Right hindlimb (tissue), 1 donor: Measurements from ENCODE around the gene DLEC1.
"Not testable (repeated sequence)": the region's sequence is repeated elsewhere in the genome, so short reads cannot be mapped to it uniquely, and the experiment has no call there.

ENCODE experiments used
- DNase-seq: peaks from one replicate; pipeline ENCODE4 v3.0.0-alpha.2; 2018

The DLEC1 gene

DNA sequence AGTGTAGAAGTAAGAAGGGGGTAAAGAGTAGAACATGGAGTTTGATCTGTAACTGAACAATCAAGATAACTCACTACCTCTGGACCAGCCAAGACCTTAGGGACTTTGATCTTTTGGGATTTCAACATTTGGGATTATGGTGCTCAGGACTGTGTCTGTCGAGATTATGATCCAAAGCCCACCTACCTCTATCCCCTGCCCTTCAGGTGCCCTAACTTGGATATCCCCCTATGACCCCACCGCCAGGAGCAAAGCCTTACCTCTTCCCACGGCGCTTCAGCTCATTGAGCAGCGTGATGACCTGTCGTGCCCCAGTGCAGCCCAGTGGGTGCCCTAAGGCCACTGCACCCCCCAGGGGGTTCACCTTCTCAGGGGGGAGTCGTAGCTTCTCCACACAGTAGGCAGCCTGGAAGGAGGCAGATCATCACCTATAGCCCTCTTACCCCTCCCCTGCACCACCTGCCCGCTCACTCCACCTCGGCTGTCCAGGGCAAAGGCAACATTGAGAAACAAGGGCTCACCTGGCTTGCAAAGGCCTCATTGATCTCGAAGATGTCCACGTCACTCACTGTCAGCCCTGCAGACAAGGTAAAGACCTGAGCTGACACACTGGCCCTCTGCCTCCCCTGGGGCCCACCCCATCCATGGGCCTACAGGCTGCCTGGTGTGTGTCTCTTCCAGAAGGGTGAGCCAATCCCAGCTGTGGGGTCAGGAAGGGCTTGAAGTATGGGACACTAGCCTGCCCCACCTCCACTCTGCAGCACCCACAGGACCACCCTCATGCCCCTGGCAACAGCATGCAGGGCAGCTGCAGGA lies 86.5 kb downstream of the DLEC1 start:
- DNase-seq: no peak

DNA sequence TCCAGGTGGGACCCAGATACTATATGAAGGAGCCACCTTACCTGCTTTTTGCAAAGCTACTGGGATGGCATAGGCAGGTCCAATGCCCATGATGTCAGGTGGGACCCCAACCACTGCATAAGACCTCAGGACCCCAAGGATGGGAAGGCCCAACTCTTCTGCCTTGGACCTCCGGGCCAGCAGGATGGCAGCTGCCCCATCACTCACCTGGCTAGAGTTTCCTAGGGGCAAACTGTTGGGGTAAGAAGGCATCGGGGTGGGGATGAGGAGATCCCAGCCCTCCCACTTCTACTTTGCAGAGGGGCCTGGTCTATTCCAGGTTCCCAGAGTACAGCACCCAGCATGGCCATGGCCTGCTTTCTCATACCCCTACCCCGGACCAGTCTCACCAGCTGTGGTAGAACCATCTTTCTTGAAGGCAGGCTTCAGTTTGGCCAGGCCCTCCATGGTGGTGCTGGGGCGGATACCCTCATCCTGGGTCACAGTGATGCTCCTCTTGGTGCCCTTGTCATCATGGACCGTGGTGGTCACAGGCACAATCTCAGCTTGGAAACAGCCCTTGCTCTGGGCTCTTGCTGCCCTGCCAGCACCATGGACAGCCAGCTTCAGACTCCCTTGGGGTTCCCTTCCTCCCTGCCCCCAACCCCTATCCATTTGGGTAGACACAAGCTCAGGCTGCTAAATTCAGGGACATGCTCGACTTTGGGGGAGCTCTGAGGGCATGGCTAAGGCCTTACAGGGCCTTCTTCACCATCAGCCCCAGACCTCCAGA lies 87.3 kb downstream of the DLEC1 start:
- no peak for DNase-seq

DNA sequence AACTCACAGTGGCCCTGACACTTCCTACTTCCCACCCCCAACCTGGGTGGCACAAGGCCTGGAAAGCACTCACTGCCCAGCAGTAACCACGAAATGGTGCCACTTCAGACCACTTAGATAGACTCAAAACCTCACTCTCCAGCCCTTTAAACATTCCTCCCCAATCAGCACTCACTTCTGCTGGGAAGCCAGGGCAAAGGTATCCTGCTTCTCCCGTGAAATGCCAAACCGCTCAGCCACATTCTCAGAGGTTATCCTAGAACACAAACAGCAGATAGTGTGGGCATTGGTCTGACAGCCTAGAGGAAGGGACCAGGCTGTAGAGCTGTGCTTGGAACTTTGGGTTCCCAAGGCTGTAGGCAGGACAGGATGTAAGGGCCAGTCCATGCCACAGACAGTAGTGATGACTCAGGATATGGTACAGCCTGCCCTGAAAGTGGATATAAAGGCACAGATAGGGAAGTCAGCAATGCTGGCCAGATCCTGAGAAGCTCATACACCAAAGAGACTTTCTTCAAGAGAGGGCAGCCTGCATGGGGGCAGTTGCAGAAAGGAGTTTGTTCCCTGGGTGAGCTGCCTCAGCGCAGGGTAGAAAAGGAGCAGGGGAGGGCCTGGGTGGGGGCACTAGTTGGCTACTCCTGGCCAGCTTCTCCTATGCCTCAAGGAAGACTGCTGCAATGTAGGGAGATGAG lies 88.7 kb downstream of the DLEC1 start:
- DNase-seq: no peak

DNA sequence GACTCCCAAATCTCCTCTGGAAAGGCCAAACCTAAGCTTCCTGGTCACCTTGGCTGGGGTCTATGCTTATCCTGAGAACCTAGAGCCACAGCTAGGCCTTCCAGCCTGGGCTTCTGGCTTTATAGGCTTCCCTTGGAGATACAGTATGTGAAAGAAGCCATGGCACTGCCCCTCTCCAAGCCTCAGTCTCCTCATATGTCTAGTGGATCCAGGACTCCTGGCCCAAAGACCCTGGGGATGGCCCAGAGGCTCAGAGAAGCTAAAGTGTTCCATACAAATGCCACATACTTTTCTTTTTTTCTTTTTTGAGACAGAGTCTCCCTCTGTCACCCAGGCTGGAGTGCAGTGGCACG lies 89.3 kb downstream of the DLEC1 start:
- DNase-seq: no peak

DNA sequence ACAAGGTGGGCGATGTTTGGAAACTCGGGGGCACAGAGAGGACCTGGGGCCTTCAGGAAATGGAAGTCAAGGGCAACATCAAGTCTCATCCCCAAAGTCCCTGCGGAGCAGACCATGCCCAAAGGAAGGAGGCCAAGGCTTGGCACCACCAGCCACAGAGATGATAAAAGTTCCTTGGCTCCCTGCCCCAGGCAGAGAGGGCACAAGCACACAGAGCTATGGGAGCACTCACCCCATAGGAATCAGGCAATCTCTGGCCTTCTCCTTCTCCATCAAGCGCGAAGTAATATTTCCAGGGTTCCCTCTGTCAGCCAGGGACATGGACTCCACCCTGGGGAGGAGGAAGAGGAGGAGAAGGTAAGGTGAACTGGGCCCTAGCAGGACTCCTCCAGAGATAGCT lies 90.0 kb downstream of the DLEC1 start:
- DNase-seq: no peak

DNA sequence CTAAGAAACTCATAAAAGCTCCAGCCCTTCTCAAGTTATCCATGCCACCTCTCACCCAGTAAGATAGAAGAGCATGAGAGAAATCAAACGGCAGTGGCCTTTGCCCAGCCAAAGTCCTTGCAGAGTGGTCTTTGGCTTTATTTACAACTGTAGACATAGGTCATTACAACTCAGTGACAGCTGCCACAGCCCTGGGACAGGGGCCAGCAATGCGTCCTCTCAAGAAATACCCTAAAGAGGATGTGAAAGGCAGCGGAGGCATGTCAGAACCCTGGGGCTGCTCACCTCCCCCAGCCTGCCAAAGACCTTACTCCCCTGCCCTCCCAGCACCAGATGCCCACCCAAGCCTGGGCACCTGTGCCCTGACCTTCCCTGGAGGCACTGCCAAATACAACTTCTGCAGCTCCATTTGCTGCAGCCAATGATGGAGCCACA lies 91.6 kb downstream of the DLEC1 start:
- no peak for DNase-seq

DNA sequence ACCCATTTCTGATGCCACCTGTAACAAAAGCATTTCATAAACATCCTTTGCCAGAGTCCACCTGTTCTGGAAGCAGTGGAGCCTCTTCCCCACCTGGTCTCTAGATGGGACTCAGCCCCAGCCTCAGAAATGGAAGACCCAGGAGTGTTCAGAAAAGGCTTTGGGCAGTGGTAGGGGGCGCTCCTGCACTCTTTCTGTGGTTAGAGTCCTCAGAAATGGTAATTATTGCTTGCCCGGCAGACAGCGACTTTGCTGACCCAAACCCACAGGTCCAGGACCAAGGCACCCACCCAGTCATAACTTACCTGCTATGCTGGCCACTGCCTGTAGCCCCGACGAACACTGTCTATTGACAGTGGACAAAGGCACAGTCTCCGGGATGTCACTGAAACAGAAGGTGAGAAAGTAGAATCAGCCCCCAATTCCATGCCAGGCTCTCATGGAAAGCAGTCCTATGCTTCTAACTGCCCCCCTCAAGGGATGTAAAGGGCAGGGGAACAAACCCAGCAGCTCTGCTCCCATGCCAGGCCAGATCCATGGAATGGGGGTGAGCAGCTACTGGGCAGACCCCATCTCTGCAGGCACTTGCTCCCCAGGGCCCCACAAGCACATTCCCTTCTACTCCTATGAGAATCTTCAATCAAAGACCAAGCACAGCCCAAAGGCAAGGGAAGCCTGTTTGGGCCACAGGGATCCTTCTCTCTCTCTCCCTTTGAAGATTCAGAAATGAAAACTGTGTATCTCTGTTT lies 92.8 kb downstream of the DLEC1 start:
- no peak for DNase-seq

DNA sequence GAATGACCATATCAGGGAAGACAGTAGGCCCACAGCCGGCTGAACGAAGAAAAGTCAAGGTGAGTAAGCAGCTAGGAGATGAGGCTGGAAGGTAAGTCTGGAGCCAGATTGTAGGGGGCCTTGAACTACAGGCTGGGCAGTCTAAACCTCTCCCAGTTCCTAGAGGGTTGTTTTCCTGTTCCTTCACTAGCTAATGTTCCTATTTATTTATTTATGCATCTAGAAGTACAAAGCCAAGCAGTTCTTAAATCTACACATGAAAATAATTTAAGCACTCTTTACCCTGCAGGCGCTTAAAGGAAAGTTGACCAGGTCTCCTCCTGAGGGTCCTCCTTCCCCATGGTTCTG lies 94.2 kb downstream of the DLEC1 start:
- no peak for DNase-seq

DNA sequence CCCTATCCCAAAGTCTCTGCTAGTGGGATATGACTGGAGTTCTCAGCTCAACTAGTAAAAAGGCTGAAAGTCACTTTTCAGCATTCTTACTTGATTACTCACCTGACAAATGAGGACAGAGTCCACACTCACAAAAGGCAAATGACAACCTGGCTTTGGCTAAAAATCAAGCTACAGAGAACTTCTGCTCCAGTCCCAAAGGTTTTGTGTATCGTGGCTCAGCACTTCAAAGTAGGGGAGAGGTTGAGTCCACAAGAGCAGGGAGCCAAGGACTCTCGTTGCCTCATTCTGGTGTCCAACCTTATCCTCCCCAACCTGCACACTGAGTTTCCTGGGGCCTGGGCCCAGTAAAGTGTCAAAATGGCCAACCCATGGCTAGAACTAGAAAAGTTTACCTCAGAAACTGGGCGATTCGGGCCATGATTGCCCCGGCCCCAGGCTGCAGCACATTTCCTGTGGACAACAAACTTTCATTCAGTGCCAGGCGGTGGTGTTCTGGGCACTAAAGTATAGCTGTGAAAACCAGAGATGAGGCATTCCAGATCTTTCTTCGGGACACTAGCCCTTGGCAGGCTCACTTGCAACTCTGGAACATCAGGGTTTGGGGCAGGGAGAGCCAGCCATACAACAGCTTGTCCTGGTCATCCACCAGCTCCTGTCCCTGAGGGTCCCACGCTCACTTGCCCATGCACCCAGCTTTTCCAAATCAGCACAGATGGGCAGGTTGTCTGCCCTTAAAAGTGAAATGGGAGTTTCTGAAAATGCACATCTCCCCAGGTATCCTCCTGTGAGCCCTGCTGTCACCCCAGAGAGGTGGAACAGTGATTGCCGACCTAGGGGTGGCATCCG lies 94.8 kb downstream of the DLEC1 start:
- no peak for DNase-seq

DNA sequence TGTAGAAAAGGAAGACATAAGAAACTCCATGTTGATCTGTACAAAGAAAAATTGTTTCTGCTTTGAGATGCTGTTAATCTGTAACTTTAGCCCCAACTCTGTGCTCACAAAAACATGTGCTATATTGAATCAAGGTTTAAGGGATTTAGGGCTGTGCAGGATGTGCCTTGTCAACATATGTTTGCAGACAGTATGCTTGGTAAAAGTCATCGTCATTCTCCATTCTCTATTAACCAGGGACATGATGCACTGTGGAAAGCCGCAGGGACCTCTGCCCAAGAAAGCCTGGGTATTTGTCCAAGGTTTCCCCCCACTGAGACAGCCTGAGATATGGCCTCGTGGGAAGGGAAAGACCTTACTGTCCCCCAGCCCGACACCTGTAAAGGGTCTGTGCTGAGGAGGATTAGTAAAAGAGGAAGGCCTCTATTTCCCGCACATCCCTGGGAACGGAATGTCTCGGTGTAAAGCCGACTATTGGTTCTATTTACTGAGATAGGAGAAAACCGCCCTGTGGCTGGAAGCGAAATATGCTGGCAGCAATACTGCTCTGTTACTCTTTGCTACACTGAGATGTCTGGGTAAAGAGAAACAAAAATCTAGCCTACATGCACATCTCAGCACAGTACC lies 95.6 kb downstream of the DLEC1 start:
- DNase-seq: not testable (repeated sequence)

DNA sequence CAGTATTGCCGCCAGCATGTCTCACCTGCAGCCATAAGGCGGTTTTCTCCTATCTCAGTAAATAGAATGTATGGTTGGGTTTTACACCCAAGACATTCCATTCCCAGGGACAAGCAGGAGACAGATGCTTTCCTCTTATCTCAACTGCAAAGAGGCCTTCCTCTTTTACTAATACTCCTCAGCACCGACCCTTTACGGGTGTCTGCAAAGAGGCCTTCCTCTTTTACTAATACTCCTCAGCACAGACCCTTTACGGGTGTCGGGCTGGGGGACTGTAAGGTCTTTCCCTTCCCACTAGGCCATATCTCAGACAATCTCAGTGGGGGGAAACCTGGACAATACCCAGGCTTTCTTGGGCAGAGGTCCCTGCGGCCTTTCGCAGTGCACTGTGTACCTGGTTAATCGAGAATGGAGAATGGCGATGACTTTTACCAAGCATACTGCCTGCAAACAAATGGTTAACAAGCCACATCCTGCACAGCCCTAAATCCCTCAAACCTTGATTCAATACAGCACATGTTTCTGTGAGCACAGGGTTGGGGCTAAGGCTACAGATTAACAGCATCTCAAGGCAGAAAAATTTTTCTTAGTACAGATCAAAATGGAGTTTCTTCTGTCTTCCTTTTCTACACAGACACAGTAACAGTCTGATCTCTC lies 96.7 kb downstream of the DLEC1 start:
- not testable (repeated sequence) for DNase-seq

DNA sequence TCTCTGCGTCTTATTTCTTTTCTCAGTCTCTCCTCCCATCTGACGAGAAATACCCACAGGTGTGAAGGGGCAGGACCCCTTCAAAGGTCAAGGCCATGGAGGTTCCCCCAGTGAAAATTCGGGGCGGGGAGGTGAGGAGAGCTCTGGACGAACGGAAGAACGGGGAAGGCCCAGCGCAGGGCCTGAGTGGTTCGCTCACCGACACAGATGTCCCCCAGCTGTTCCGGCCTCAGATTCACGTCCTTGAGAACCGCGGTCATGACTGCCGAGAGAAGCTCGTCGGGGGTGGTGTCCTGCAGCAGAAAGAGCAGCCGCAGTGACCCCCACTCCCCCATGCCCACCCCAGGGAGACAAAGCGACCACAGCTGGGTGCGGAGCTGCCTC lies 97.4 kb downstream of the DLEC1 start:
- DNase-seq: no peak

DNA sequence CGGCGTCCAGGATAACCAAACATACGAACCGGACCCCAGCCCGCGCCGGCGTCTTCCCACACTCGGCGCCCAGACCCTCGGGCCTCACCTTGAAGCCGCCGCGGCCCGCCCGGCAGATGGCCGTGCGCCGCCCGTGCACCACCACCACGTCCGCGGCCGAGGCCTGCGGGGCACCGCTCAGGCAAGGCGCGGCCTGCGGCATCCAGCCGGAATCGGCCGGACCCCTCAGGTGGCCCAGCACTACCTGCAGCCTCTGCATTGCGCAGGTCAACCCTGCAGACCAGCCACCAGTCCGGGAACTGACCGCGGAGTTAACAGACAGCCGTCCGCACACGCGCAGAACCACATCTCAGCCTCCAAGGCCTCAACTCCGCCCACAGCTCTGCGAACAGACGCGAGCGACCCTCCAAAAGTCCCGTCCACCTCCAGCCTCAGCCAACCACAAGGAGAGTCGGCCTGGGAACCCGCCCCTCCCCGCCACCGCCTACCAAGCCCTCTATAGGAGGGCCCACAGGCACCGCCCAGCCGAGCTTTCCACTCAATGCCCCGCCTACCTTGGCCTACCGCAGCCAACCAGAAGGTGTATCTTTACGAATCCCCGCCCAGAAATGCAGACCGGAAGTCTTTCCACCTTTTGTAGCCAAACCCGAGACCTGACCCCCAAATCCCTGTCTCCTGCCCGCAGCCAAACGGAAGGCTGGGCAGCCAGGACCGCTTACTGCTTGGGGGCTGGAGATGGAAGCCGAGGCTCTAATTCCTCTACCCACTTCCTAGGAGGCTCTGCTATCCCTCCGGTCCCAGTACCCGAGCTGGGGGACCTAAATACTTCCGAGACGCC lies 98.0 kb downstream of the DLEC1 start, which contains the start of gene ACAA1:
TSS of gene ACAA1 (minus strand) at position 351 of the 838 bp plus-strand sequence. CDS start at position 259, 92 bp downstream.
- peak; percentile 100 for DNase-seq

DNA sequence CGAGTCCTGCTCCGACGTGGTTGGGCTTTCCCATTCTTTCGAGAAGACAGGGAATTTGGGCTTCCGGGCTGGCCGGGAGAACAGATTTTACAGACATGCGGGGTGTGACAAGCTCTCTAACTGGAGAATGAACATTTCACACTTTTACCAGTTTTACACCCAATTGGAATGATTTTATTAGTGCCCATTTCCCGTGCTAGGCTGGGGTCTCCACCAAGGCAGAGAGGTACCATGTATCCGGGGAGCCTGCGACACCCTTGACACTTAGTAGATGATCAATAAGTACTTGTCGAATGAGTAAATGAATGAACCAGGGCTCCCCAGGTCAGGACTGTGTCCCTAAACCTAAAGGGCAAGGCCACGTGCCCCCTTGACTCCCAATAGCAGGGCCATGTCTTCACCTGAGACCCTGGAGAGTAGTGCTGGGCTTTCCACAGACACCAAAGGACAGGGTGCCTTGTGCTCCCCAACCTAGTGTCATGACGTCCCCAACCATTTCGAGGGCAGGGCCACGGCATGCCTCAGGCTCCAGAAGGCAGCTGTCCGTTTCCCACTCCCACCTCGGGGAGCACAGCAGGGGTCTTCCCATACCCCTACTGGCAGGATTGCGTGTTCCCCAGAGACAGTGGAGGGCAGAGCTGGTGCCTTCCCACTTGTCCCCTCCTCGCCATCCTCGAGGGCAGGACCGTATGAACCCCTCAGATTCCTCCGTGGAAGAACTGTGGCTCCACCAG lies 98.8 kb downstream of the DLEC1 start:
- DNase-seq: peak; percentile 34

DNA sequence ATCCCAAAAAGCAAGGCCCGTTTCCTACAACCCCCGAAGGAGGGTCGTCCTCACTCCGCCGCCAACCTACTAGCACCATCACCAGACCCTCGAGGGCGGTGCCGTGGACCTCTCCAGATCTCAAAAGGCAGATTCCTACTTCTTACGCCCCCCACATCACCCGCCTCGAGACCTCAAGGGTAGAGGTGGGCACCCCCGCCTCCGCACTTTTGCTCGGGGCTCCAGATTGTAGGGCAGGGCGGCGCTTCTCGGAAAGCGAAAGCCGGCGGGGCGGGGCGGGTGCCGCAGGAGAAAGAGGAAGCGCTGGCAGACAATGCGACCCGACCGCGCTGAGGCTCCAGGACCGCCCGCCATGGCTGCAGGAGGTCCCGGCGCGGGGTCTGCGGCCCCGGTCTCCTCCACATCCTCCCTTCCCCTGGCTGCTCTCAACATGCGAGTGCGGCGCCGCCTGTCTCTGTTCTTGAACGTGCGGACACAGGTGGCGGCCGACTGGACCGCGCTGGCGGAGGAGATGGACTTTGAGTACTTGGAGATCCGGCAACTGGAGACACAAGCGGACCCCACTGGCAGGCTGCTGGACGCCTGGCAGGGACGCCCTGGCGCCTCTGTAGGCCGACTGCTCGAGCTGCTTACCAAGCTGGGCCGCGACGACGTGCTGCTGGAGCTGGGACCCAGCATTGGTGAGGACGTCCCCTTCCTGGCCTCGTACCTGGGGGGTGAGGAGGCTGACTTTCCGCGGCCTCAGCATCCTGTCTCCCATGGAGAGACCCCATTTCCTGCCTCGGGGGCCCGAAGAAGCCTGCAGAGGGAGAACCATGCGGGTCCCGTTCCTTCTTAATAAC lies 99.6 kb downstream of the DLEC1 start, which contains the start of gene MYD88:
TSS of gene MYD88 (plus strand) at position 313 of the 842 bp plus-strand sequence. CDS start at position 353, 40 bp downstream.
- DNase-seq: peak; percentile 86

DNA sequence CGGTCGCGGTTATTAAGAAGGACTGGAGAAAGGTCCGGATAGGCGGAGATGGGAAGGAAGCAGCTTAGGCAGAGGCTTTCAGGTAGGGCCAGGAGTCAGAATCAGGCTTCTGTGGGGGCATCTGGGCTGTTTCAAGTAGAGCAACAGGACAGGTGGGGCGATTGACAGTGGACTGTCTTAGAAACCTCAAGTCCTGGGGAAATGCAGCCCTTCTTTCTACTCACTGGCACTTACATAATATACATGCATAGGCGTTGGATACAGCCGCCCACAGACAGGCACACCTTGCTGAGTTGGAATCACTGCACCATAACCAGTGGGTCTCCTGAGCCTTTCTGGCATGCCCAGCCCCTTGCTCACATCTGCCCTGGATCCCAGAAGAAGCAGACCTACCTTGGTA lies 100.2 kb downstream of the DLEC1 start:
- DNase-seq: no peak

DNA sequence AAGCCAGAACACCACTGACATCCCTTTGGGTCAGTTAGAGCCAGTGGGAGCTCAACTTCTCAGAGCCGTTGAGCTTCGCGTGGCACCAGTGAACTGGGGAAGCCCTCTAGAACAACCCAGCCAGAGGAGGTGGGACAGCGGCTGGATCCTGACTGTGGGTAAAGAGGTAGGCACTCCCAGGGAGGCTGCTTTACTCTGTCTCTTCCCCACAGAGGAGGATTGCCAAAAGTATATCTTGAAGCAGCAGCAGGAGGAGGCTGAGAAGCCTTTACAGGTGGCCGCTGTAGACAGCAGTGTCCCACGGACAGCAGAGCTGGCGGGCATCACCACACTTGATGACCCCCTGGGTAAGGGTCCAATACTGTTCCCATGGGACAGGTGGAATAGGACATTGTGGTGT lies 100.6 kb downstream of the DLEC1 start:
- DNase-seq: no peak
